Adipocyte (in vitro differentiated cells): ENCODE measurements around the gene CLEC6A.
"Not testable (repeated sequence)": the region's sequence is repeated elsewhere in the genome, so short reads cannot be mapped to it uniquely, and the experiment has no call there.

Source experiments
- DNase-seq: peaks from one replicate; pipeline ENCODE4 v3.0.0-alpha.2; 2015; ENCODE audit warnings: low read depth
- H3K27me3 ChIP-seq: replicated peaks from 2 replicates; pipeline ENCODE4 v1.7.0; 2013; ENCODE audit warnings: mild to moderate bottlenecking, low read length, moderate library complexity; ENCODE audit not compliant: control insufficient read depth, insufficient read depth
- H3K36me3 ChIP-seq: 2 replicates; pipeline ENCODE4 v1.7.0; 2013; ENCODE audit warnings: low read length, mild to moderate bottlenecking, moderate library complexity; ENCODE audit not compliant: control insufficient read depth, insufficient read depth, severe bottlenecking
- H3K4me1 ChIP-seq: 2 replicates; pipeline ENCODE4 v1.7.0; 2013; ENCODE audit warnings: mild to moderate bottlenecking, low read length, moderate library complexity; ENCODE audit not compliant: control insufficient read depth, insufficient read depth
- H3K4me3 ChIP-seq: 2 replicates; pipeline ENCODE4 v1.7.0; 2013; ENCODE audit warnings: mild to moderate bottlenecking, low read length, moderate library complexity
- H3K9ac ChIP-seq: 2 replicates; pipeline ENCODE4 v1.7.0; 2013; ENCODE audit warnings: mild to moderate bottlenecking, low read length, moderate library complexity
- H3K9me3 ChIP-seq: 2 replicates; pipeline ENCODE4 v1.7.0; 2013; ENCODE audit warnings: mild to moderate bottlenecking, low read length, moderate library complexity; ENCODE audit not compliant: control insufficient read depth

CLEC6A gene

GRCh38 chr12:8455727-8456360 lies at the start of gene CLEC6A:
CLEC6A (plus strand) TSS chr12:8455962; CDS start chr12:8456112, 150 bp downstream.
- Histone ChIP-seq H3K9ac (no peak within 1 kb of the TSS), H3K36me3 (no peaks in the 10 kb centered on the region), H3K4me1 (peaks cover 18% of the 10 kb centered on the region), H3K4me3 (peak within 1 kb of the TSS; percentile 15), H3K9me3 (no peaks in the 10 kb centered on the region), H3K27me3 (peaks cover 13% of the 10 kb centered on the region)
- DNase-seq: no peak

GRCh38 chr12:8419576-8419975 lies 36.2 kb upstream of the CLEC6A start:
- not testable (repeated sequence) for H3K4me1 ChIP-seq, H3K27me3 ChIP-seq, H3K9ac ChIP-seq, H3K36me3 ChIP-seq, DNase-seq, H3K4me3 ChIP-seq, H3K9me3 ChIP-seq

GRCh38 chr12:8420506-8420905 lies 35.3 kb upstream of the CLEC6A start:
- no peak for DNase-seq
- H3K36me3 ChIP-seq: no peaks in the 10 kb centered on the region
- no peak overlapping the region for H3K4me3 ChIP-seq
- no peaks in the 10 kb centered on the region for H3K4me1 ChIP-seq
- no peaks in the 10 kb centered on the region for H3K27me3 ChIP-seq
- H3K9me3 ChIP-seq: no peaks in the 10 kb centered on the region
- H3K9ac ChIP-seq: no peak overlapping the region

- not testable (repeated sequence) for H3K4me3 ChIP-seq, H3K27me3 ChIP-seq, H3K9ac ChIP-seq, H3K4me1 ChIP-seq, DNase-seq, H3K36me3 ChIP-seq, H3K9me3 ChIP-seq
These were observed 11.1 kb upstream of the CLEC6A start for GRCh38 chr12:8444536-8445278.

GRCh38 chr12:8445731-8446130 lies 10.0 kb upstream of the CLEC6A start:
- Histone ChIP-seq H3K4me1 (no peaks in the 10 kb centered on the region), H3K9me3 (no peaks in the 10 kb centered on the region), H3K9ac (no peak overlapping the region), H3K4me3 (no peak overlapping the region), H3K27me3 (peaks cover 1% of the 10 kb centered on the region), H3K36me3 (no peaks in the 10 kb centered on the region)
- DNase-seq: no peak

GRCh38 chr12:8446642-8447547 lies 8.9 kb upstream of the CLEC6A start:
- Histone ChIP-seq H3K27me3 (peaks cover 4% of the 10 kb centered on the region), H3K9me3 (no peaks in the 10 kb centered on the region), H3K9ac (no peak overlapping the region), H3K4me3 (no peak overlapping the region), H3K4me1 (no peaks in the 10 kb centered on the region), H3K36me3 (no peaks in the 10 kb centered on the region)
- no peak for DNase-seq

- Histone ChIP-seq H3K4me3 (no peak overlapping the region), H3K9ac (no peak overlapping the region), H3K4me1 (no peaks in the 10 kb centered on the region), H3K9me3 (no peaks in the 10 kb centered on the region), H3K36me3 (no peaks in the 10 kb centered on the region), H3K27me3 (peaks cover 4% of the 10 kb centered on the region)
- no peak for DNase-seq
These were observed 6.4 kb upstream of the CLEC6A start for GRCh38 chr12:8449355-8449859.

GRCh38 chr12:8452036-8452435 lies 3.7 kb upstream of the CLEC6A start:
- Histone ChIP-seq H3K4me1 (peaks cover 18% of the 10 kb centered on the region), H3K36me3 (no peaks in the 10 kb centered on the region), H3K9ac (no peak overlapping the region), H3K4me3 (no peak overlapping the region), H3K9me3 (no peaks in the 10 kb centered on the region), H3K27me3 (peaks cover 4% of the 10 kb centered on the region)
- no peak for DNase-seq

GRCh38 chr12:8453021-8453513 lies 2.7 kb upstream of the CLEC6A start:
- DNase-seq: no peak
- Histone ChIP-seq H3K9ac (no peak overlapping the region), H3K36me3 (no peaks in the 10 kb centered on the region), H3K4me1 (peaks cover 18% of the 10 kb centered on the region), H3K4me3 (no peak overlapping the region), H3K27me3 (peaks cover 7% of the 10 kb centered on the region), H3K9me3 (no peaks in the 10 kb centered on the region)

GRCh38 chr12:8453796-8454195 lies 2.0 kb upstream of the CLEC6A start:
- Histone ChIP-seq H3K9ac (no peak overlapping the region), H3K4me1 (peaks cover 18% of the 10 kb centered on the region), H3K36me3 (no peaks in the 10 kb centered on the region), H3K27me3 (peaks cover 7% of the 10 kb centered on the region), H3K9me3 (no peaks in the 10 kb centered on the region), H3K4me3 (no peak overlapping the region)
- no peak for DNase-seq

- no peaks in the 10 kb centered on the region for H3K9me3 ChIP-seq
- H3K9ac ChIP-seq: no peak overlapping the region
- H3K27me3 ChIP-seq: peaks cover 12% of the 10 kb centered on the region
- H3K4me1 ChIP-seq: peaks cover 18% of the 10 kb centered on the region
- DNase-seq: no peak
- no peaks in the 10 kb centered on the region for H3K36me3 ChIP-seq
- H3K4me3 ChIP-seq: no peak overlapping the region
These were observed 491 bp upstream of the CLEC6A start for GRCh38 chr12:8455271-8455670.
